HG03060 (cell line): Measurements from ENCODE around the gene NAV2.
A peak's percentile ranks its signal among the peaks of the same experiment; 100 is the strongest.

Source experiments
- ATAC-seq: cut with Tn5 transposase; IDR thresholded peaks from one replicate; pipeline ENCODE4 v1.9.1; 2021; ENCODE audit warnings: low read depth, moderate number of reproducible peaks; ENCODE audit not compliant: unreplicated experiment

The NAV2 gene

GRCh38 chr11:19979519-19979845 lies 266.8 kb downstream of the NAV2 start:
- peak; percentile 71 for ATAC-seq

- no peak for ATAC-seq
These were observed 267.8 kb downstream of the NAV2 start for GRCh38 chr11:19980388-19980787.

GRCh38 chr11:19980957-19981669 lies 268.5 kb downstream of the NAV2 start:
- ATAC-seq = no peak

GRCh38 chr11:19982774-19983495 lies 270.3 kb downstream of the NAV2 start:
- no peak for ATAC-seq

GRCh38 chr11:19984048-19984742 lies 271.6 kb downstream of the NAV2 start:
- no peak for ATAC-seq

- no peak for ATAC-seq
These were observed 272.5 kb downstream of the NAV2 start for GRCh38 chr11:19985111-19985510.

GRCh38 chr11:19987331-19987801 lies 274.7 kb downstream of the NAV2 start:
- ATAC-seq = no peak

- ATAC-seq = no peak
These were observed 276.0 kb downstream of the NAV2 start for GRCh38 chr11:19988598-19988997.

GRCh38 chr11:19989191-19989590 lies 276.6 kb downstream of the NAV2 start:
- no peak for ATAC-seq

- ATAC-seq = no peak
These were observed 279.5 kb downstream of the NAV2 start for GRCh38 chr11:19992162-19992561.

- no peak for ATAC-seq
These were observed 280.4 kb downstream of the NAV2 start for GRCh38 chr11:19992998-19993397.

GRCh38 chr11:19994672-19995071 lies 282.0 kb downstream of the NAV2 start:
- no peak for ATAC-seq

GRCh38 chr11:19995145-19995544 lies 282.5 kb downstream of the NAV2 start:
- ATAC-seq = no peak

- ATAC-seq = no peak
These were observed 283.9 kb downstream of the NAV2 start for GRCh38 chr11:19996571-19996970.

- ATAC-seq = no peak
These were observed 287.3 kb downstream of the NAV2 start for GRCh38 chr11:20000022-20000350.

- no peak for ATAC-seq
These were observed 287.9 kb downstream of the NAV2 start for GRCh38 chr11:20000351-20001134.

GRCh38 chr11:20002312-20003216 lies 289.9 kb downstream of the NAV2 start:
- ATAC-seq = no peak

GRCh38 chr11:20003351-20003750 lies 290.7 kb downstream of the NAV2 start:
- ATAC-seq = no peak

GRCh38 chr11:20004866-20005265 lies 292.2 kb downstream of the NAV2 start:
- no peak for ATAC-seq

- no peak for ATAC-seq
These were observed 293.1 kb downstream of the NAV2 start for GRCh38 chr11:20005747-20006146.
